ENCODE results near the gene NELFA.

NELFA gene

DNA sequence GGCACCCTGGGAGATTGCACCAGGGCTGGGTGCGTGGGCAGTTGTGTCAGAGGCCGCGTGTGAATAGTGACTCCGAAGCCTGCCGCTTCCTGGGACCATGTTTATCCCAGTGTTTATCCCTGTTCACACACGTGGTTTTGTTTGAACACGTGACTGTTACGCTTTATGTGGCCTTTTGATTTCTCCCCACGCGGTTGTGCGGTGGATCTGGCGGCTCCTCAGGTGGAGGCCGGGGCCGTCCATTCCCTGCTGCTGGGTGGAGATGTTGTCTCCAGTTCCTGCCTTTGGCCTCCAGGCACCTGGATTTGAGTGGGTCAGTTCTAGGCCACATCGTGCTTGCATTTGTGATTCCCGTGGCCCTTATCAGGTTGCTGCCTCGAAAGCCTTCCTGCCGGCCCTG, 35.1 kb downstream of the NELFA start:
- Histone ChIP-seq H3K27me3 (ENCODE audit: low read length) (no peaks in the 10 kb centered on the region), H3K4me2 (ENCODE audit: low read depth, low read length, poor library complexity, severe bottlenecking) (no peak overlapping the region), H4K20me1 (ENCODE audit: low read depth, low read length) (no peaks in the 10 kb centered on the region; the same call in 1 of the 2 replicates), H3K9me3 (ENCODE audit: insufficient read depth, low read length) (no peaks in the 10 kb centered on the region), H3K4me3 (ENCODE audit: insufficient read depth, low read length, poor library complexity, severe bottlenecking) (no peak overlapping the region), H3K9me2 (replicated peaks; ENCODE audit: insufficient read depth, low read length) (no peaks in the 10 kb centered on the region), H3K9ac (ENCODE audit: low read length) (no peak overlapping the region), H3F3A (ENCODE audit: insufficient read depth) (no peaks in the 10 kb centered on the region), H3K27ac (ENCODE audit: low read depth, low read length) (no peak overlapping the region), H3K36me3 (ENCODE audit: low read length) (peaks cover 6% of the 10 kb centered on the region; the same call in 1 of the 2 replicates), H2AFZ (ENCODE audit: low read depth, low read length, severe bottlenecking) (no peak overlapping the region), H3K79me2 (ENCODE audit: insufficient read depth, low read length) (no peaks in the 10 kb centered on the region)
- TF ChIP-seq, protein P1, sequence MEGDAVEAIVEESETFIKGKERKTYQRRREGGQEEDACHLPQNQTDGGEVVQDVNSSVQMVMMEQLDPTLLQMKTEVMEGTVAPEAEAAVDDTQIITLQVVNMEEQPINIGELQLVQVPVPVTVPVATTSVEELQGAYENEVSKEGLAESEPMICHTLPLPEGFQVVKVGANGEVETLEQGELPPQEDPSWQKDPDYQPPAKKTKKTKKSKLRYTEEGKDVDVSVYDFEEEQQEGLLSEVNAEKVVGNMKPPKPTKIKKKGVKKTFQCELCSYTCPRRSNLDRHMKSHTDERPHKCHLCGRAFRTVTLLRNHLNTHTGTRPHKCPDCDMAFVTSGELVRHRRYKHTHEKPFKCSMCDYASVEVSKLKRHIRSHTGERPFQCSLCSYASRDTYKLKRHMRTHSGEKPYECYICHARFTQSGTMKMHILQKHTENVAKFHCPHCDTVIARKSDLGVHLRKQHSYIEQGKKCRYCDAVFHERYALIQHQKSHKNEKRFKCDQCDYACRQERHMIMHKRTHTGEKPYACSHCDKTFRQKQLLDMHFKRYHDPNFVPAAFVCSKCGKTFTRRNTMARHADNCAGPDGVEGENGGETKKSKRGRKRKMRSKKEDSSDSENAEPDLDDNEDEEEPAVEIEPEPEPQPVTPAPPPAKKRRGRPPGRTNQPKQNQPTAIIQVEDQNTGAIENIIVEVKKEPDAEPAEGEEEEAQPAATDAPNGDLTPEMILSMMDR (IDR thresholded peaks at IDR 0.05; ENCODE audit: insufficient read depth, low read length, poor library complexity, severe bottlenecking): no peak
- TF ChIP-seq EZH2phosphoT487 (conservative IDR thresholded peaks at IDR 0.05; ENCODE audit: low read length): no peak

DNA sequence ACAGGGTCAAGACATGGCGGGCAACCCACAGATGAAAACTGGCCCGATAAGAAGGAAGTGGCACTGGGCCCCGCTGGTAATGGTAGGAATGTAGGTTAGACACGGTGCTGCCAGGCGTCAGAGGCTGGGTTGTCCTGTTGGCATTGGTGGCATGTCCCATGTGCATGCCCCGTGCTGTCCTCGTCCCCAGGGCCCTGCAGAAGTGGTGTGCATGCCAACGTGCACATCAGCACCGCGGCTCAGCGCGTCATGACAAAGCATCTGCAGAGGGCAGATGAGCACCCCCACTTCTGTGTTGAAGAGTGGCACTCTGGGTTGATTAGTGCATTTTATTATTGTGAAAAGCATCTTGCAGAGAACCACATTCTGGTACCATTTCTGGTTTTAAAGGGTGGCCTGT, 35.6 kb downstream of the NELFA start:
- no peaks in the 10 kb centered on the region for H3K9me3 ChIP-seq (ENCODE audit: insufficient read depth, low read length)
- no peaks in the 10 kb centered on the region; the same call in 1 of the 2 replicates for H4K20me1 ChIP-seq (ENCODE audit: low read depth, low read length)
- no peak overlapping the region for H3K4me2 ChIP-seq (ENCODE audit: low read depth, low read length, poor library complexity, severe bottlenecking)
- no peak overlapping the region for H3K9ac ChIP-seq (ENCODE audit: low read length)
- H3K4me3 ChIP-seq (ENCODE audit: insufficient read depth, low read length, poor library complexity, severe bottlenecking): no peak overlapping the region
- no peaks in the 10 kb centered on the region for H3K27me3 ChIP-seq (ENCODE audit: low read length)
- TF ChIP-seq, protein P1 (IDR thresholded peaks at IDR 0.05; ENCODE audit: insufficient read depth, low read length, poor library complexity, severe bottlenecking): no peak
- TF ChIP-seq EZH2phosphoT487 (conservative IDR thresholded peaks at IDR 0.05; ENCODE audit: low read length): no peak
- peaks cover 5% of the 10 kb centered on the region; the same call in 1 of the 2 replicates for H3K36me3 ChIP-seq (ENCODE audit: low read length)
- H3F3A ChIP-seq (ENCODE audit: insufficient read depth): no peaks in the 10 kb centered on the region
- no peaks in the 10 kb centered on the region for H3K79me2 ChIP-seq (ENCODE audit: insufficient read depth, low read length)
- H2AFZ ChIP-seq (ENCODE audit: low read depth, low read length, severe bottlenecking): no peak overlapping the region
- no peak overlapping the region for H3K27ac ChIP-seq (ENCODE audit: low read depth, low read length)
- no peaks in the 10 kb centered on the region for H3K9me2 ChIP-seq (replicated peaks; ENCODE audit: insufficient read depth, low read length)

DNA sequence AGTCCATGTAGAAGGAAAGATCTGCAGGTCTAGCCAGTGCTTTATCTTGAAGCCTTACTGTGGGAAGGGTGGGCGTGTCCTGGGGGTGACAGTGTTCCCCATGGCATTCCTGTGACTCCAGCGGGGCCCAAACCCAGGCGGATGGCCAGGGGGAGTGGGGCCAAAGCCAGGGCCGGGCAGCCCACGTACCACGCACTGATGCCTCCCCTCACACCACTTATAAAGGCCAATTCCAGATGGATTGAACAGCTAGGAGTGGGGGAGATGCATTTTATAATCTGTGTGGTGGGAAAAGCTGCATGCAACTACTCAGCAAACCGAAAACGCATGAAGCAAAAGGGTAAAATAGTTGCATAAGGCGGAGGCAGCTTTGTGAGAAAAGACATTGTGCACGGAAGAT, 36.4 kb downstream of the NELFA start:
- no peak overlapping the region for H3K9ac ChIP-seq (ENCODE audit: low read length)
- H3K9me2 ChIP-seq (replicated peaks; ENCODE audit: insufficient read depth, low read length): no peaks in the 10 kb centered on the region
- H3K36me3 ChIP-seq (ENCODE audit: low read length): peaks cover 3% of the 10 kb centered on the region; the same call in 1 of the 2 replicates
- H4K20me1 ChIP-seq (ENCODE audit: low read depth, low read length): no peaks in the 10 kb centered on the region; the same call in 1 of the 2 replicates
- TF ChIP-seq, protein P1 (IDR thresholded peaks at IDR 0.05; ENCODE audit: insufficient read depth, low read length, poor library complexity, severe bottlenecking): no peak
- no peak for TF ChIP-seq EZH2phosphoT487 (conservative IDR thresholded peaks at IDR 0.05; ENCODE audit: low read length)
- no peaks in the 10 kb centered on the region for H3K9me3 ChIP-seq (ENCODE audit: insufficient read depth, low read length)
- H3K27ac ChIP-seq (ENCODE audit: low read depth, low read length): no peak overlapping the region
- H3K79me2 ChIP-seq (ENCODE audit: insufficient read depth, low read length): no peaks in the 10 kb centered on the region
- no peak overlapping the region for H3K4me2 ChIP-seq (ENCODE audit: low read depth, low read length, poor library complexity, severe bottlenecking)
- no peak overlapping the region for H2AFZ ChIP-seq (ENCODE audit: low read depth, low read length, severe bottlenecking)
- no peaks in the 10 kb centered on the region for H3K27me3 ChIP-seq (ENCODE audit: low read length)
- no peaks in the 10 kb centered on the region for H3F3A ChIP-seq (ENCODE audit: insufficient read depth)
- no peak overlapping the region for H3K4me3 ChIP-seq (ENCODE audit: insufficient read depth, low read length, poor library complexity, severe bottlenecking)

Data from SU-DHL-6 (cell line).